Hematopoietic multipotent progenitor cell treated with erythropoietin and hydrocortisone succinate and interleukin-3 and kit ligand, for 15 days (in vitro differentiated cells): ENCODE results near the gene ADCY10.
"Not testable (repeated sequence)": the region's sequence is repeated elsewhere in the genome, so short reads cannot be mapped to it uniquely, and the experiment has no call there.

Experiments
- DNase-seq: peaks from one replicate; pipeline ENCODE4 v3.0.0-alpha.2; 2015; ENCODE audit warnings: low spot score

Gene ADCY10

DNA sequence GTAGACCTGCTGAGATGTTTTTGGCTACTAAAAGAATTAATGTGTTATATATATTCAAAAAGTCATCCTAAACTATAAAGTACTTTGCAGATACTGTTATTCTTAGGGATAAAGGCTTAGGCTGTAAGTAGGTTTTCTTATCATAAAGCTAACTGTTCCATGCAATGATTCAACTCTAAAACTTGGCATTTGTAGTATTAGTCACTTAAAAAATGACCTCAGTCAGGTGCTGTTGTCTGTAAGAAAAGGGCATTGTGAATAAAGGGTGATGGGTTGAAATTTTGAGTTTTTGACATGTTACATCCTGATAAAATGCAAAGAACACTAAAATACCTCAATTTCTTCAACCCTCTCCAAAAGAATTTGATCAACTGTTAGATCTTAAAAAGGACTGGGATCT, 32.9 kb downstream of the ADCY10 start:
- no peak for DNase-seq

DNA sequence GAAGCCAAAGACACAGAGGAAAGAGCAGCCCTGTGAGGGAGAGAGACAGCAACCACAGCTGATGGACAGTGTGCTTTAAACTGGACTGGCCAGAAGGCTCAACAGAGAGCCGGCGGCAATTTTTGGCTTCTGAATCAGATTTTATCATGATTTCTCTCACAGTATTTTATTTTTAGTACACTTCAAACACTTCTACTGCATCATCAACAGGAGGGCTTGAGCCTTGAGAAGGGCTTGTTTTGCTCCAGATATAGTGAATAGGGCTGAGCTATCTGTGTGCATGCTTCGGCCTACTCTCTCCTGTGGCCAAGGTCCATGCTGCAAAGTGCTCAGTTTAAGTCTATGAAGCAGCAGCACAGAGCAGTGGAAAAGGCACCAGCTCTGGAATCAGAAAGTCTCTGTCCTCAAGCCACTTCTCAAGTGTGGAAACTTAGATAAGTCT, 33.3 kb downstream of the ADCY10 start:
- DNase-seq, result no peak

DNA sequence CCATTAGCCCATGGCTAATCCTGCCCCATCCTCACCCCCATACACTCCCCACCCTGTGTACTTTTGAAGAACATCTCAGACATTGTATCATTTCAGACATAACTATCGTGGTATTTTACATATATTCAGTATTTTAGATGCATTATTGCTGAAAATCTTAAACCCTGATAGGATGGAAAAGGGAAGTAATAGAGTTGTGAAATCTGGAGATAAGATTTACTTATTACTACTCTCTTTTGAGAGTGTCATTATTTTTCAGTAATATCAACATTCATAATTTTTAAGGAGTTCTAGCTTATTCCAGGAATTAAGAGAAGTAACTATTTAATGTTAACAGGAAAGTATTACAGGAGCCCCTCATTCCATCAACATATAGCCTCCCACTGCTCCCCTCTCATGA, 34.4 kb downstream of the ADCY10 start:
- DNase-seq, result no peak

DNA sequence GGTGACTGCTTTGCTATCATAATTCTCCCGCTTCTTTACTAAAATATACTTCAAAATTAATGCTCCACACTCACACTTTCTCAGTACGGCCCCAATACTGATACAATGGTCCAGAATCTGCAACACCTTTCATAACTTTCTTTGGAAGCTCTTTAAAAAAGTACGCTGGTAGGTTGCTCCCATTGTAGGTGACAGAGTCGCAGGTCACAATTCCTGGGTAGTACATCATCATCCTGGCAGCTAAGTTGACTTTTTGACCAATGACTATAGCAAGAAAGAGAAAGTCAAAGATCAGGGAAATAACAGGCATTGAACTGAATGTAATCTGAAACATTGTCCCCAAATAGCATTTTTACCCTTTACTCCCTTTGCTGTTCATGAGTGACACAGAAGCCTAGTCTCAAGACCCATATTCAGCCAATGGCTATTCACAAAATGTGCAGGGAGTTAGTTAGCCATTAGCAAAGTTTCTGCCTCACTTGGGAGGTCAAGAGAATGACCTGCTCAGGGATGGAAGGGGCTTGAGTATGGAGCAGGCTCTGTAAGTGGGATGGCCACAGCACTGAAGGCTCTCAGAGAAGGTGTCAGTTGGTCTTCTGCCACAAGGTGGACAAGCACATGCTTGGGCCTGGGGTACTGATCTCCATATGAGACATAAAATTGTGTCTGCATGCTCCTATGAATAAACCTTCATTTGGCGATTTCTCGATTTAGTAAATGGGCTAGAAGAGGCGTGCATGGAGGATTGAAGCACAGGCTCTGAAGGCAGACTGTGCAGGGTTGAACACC, 35.4 kb downstream of the ADCY10 start:
- DNase-seq, result no peak

DNA sequence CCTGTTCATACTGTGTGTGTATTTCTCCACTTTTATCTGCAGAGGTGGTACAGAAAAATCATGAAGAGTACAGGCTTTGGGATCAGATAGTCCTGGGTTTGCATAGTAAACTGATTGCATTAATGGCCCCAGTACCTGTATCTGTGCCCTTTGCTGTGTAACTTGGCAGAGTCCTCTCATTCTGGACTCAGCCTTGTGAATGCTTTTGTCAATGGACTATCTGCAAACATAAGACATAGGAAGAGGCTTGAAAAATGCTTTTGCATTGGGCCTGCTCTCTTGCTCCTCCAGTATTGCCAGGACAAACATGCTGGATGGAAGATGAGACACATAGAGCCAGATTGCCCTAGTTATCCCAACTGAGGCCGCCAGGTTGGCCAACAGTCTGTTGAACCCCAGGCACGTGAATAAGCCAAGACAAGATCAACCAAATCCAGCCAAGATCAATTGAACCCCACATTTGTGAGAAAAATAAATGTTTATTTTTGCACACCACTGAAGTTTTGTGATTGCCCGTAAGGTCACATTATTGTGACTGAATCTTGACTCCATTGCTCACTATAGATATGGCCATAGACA, 37.2 kb downstream of the ADCY10 start:
- no peak for DNase-seq

DNA sequence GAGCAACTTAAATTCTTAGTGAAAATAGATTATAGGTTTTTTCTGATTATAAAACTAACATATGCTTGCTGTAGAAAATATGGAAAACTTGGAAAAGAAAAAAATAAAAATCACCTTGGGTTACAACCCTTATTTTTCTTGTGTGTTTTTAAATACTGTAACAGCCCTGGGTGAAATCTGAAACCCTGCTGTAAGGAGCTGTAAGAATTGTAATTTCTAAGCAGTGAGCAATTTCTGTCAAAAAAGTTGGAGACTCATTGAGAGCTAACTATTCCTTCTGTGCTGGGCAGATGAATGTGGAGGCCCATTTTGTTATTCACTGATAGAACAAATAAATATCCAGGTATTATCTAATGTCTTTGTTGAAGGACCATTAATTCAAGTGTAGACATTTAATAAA, 42.6 kb downstream of the ADCY10 start:
- no peak for DNase-seq

DNA sequence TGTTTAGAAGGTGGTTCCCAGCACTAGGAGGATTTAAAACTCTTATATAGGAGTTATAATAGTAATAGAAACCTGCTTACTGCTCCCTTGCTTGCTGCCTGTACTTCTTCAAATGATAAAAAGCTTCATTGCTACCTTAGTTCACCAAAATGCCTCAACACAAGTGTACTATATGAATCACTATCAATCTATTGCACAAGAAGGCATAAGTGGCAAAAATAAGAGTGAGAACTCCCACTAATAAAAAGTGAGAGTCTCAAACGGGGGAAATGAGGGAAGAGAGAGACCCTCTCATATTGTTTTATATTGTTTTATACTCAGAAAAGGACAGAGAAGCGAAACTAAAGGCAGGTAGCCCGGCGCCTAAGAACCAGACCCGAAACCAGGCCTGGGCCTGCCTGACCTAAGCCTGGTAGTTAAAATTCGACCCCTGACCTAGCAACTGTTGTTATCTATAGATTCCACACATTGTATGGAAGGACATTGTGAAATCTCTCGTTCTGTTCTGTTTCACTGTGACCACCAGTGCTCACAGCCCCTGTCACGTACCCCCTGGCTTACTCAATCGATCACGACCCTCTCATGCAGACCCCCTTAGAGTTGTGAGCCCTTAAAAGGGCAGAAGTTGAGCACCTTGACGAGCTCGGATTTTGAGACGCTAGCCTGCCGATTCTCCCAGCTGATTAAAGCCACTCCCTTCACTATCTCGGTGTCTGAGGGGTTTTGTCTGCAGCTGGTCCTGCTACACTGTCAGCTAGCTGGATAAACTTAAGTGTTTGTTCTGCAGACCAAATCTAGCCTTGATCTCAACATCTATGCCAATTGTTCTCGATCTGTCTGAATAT, 44.6 kb downstream of the ADCY10 start:
- DNase-seq, result not testable (repeated sequence)

DNA sequence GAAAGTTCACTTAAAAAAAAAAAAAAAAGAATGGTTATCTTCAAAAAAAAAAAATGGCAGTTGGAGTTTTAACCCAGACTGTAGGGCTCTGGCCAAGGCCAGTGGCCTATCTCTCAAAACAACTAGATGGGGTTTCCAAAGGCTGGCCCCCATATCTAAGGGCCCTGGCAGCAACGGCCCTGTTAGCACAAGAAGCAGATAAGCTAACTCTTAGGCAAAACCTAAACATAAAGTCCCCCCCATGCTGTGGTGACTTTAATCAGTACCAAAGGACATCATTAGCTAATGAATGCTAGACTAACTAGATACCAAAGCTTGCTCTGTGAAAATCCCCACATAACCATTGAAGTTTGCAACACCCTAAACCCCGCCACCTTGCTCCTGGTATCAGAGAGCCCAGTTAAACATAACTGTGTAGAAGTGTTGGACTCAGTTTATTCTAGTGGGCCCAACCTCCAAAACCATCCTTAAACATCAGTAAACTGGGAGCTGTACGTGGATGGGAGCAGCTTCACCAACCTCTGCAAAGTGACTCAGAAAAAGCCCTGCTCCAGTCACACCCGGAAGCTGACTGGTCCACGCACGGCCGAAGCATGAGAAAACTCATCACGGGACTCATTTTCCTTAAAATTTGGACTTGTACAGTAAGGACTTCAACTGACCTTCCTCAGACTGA, 47.1 kb downstream of the ADCY10 start:
- peak; percentile 64 for DNase-seq

DNA sequence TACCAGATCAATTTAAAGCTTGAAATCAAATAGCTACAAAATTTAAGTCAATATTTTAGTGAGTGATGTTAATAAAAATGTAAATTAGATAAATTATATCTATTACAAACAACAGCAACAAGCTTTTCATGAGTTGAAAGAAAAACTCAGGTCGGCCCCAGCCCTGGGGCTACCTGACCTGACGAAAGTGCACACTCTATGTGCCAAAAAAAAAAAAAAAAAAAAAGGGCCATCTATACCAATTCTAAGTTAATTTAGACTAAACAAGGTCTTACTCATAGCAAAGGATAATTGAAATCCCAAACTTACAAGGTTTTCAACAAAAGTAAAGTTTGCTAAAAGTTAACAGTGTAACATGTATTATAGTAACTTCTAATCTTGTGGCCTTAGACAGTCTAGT, 47.6 kb downstream of the ADCY10 start:
- peak; percentile 24 for DNase-seq

DNA sequence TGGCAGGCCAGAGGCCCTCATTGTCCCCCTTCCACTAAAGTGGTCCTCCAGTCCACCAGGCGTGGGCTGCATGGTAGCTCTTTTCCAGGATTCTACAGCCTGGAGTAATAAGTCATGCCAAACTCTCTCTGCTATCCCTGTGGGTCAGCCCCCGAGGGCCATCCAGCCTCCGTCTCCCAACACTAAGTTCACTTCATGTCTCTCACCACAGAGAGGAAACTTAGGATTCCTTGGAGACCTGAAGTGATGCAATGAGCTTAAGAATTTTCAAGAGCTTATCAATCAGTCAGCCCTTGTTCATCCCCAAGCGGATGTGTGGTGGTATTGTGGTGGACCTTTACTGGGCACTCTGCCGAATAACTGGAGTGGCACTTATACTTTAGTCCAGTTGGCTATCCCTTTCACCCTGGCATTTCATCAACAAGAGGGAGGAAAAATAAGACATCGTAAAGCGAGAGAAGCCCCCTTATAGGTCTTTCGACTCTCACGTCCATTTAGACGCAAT, 48.1 kb downstream of the ADCY10 start:
- peak; percentile 36 for DNase-seq

DNA sequence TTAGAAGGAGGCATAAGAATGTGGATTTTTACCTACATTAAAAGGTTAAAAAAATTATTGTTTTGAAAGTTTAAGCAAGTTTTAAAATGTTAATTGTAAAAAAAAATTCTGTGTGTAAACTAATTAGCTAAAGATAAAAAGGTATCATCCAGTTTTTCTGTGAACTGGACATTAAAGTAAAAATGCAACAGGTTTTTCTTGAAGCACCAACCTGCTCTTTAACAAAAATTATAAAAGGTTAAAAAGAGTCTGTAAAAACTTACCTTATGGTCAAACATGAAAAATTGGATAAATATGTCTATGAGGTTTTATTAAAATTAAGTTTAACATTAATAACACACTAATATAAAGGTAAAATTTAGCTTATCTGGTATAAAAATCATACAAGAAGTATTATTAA, 48.7 kb downstream of the ADCY10 start:
- not testable (repeated sequence) for DNase-seq

DNA sequence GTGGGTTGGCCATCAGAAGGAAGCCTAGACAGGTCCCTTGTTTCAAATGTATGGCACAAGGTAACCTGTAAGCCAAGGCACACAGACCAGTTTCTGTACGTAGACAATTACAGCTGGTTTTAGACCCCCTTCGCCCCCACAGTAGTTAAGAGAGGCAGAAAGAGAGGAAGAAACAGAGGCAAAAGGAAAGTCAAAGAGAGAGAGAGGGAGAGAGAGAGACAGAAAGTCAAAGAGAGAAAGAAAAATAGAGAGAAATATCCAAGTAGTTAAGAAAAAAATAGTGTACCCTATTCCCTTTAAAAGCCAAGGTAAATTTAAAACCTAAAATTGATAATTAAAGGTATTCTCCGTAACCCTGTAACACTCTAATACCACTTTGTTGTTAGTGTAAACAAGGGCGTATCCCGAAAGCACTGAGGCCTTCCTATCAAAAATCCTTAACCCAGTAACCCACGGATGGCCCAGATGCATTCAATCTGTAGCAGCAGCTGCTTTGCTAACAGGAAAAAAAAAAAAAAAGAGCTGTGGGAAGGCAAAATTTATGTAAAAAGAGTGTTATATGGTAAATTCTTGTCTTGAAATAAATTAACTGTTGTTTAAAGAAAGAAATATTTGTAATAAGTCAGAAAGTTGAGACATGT, 49.4 kb downstream of the ADCY10 start:
- DNase-seq, result peak; percentile 58

DNA sequence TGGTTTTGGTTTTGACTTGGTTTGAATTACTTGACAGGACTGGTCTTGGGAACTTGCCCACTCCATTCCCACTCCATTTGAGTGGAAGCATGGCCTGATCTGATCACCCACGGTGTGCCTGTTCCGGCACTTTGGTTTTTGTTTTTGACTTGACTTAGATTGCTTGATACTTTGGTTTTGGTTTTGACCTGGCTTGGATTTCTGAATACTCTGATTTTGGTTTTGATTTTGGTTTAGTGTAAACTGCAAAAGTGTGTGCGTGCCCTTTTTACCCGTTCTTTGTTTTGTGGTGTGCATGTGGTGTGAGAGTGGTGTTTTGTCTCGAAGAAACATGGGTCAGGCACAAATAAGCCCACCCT, 50.0 kb downstream of the ADCY10 start:
- no peak for DNase-seq

DNA sequence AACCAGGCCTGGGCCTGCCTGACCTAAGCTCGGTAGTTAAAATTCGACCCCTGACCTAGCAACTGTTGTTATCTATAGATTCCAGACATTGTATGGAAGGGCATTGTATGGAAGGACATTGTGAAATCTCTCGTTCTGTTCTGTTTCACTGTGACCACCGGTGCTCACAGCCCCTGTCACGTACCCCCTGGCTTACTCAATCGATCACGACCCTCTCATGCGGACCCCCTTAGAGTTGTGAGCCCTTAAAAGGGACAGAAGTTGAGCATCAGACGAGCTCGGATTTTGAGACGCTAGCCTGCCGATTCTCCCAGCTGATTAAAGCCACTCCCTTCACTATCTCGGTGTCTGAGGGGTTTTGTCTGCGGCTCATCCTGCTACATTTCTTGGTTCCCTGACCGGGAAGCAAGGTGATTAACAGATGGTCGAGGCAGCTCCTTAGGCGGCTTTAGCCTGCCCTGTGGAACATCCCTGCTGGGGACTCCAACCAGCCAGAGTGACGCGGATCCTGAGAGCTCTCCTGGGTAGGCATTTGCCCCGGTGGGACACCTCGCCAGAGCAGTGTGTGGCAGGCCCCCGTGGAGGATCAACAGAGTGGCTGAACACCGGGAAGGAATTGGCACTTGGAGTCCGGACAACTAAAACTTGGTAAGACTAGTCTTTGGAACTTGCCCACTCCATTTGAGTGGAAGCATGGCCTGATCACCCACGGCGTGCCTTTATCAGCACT, 50.6 kb downstream of the ADCY10 start:
- DNase-seq, result not testable (repeated sequence)

DNA sequence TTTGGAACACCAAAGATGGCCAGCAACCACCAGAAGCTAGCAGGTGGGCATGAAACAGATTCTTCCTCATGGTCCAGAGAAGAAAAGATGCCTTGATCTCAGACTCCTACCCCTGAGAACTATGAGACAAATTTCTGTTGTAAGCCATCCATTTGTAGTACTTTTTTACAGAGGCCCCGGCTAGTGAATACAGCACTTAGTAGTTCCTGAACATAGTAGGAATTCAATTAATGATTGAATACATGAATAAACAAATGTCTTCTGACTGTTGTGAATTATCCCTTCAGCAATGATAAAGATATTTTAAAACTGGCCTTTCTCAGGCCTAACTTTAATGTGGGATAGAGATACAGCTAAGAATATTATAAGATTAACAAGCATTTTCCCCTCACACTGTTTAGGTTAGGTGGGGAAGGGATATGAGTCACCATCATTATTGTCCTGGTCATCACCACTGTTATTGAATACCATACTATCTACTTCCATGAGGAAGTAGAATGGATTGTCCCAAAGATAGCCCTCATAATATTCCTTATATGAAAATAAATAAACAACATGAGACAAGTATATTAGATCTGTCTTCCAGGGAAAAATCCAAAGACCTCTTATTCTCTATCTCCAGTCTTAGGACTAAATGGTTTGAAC, 51.4 kb downstream of the ADCY10 start:
- no peak for DNase-seq

DNA sequence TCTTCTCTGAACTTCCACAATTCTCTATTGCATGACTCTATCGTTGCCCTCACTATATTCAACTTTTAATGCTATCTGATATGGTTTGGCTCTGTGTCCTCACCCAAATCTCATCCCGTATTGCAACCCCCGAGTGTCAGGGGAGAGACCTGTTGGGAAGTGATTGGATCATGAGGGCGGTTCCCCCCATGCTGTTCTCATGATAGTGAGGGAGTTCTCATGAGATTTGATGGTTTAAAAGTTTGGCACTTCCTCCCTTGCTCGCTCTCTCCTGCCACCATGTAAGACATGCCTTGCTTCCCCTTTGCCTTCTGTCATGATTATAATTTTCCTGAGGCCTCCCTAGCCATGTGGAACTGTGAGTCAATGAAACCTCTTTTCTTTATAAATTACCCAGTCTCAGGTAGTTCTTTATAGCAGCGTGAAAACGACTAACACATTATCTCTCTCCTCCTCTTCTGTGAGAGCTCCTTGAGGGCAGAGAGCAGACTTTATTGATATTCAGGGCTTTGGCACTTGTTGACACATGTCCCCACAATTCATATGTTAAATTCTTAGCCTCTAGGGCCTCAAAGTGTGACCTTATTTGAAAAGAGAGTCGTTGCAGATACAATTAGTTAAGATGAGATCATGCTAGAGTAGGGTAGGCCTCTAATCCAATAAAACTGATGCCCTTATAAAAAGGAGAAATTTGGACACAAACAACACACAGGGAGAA, 52.1 kb downstream of the ADCY10 start:
- DNase-seq, result no peak

DNA sequence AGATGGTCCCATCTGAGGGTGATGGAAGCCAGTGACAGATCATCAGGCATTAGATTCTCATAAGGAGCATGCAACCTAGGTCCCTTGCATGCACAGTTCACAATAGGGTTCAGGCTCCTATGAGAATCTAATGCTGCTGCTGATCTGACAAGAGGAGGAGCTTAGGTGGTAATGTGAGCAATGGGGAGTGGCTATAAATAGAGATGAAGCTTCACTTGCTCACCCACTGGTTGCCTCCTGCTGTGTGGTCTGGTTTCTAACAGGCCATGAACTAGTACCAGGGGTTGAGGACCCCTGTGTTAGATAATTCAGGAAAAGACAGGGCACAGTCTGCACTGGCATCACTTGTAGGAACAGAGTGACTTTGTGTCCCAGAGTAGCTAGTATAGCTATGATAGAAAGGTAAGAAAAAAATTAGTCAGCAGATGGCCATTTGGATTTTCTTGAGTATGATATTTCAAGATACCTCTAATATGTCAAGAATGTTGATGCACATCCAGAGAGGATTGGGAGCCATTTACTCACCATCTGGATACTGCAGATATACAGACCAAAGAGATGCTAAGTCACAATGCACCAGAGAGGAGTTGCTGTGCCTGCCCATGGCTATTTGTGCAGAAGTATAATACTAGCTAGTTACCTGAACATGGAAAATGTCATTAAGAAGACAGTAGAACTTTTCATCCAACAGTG, 53.6 kb downstream of the ADCY10 start:
- DNase-seq, result no peak

DNA sequence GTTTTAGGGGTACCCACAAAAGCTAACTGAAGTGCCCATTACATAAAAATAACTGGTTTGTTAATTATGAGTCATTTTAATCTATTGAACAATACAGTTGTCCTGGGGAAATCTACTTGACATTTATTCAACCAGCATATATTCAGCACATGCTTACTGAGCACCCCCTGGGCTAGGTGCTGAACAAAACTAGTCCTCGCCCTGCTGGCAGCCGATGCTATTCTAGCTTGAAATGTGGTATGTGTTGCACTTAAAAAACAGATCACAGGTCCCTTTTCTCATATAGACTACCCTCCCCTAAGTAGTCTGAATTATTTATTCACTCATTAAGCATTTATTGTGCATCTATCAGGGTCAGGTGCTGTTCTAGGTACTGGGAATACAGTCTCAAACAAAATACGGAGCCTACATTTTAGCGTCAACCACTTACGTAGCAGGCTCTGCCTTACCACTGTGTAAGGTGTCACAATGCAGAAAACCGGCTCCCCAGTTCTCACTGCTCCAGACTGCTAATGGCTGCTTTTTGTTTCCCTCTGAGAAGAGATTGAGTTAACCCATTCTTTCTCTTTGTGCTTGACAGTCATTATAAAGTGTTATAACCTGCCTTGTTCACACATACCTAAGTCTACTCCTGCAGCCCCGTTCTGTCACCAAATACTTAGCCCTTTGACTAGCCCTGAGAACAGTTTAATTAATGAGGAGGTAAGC, 57.1 kb downstream of the ADCY10 start:
- no peak for DNase-seq

DNA sequence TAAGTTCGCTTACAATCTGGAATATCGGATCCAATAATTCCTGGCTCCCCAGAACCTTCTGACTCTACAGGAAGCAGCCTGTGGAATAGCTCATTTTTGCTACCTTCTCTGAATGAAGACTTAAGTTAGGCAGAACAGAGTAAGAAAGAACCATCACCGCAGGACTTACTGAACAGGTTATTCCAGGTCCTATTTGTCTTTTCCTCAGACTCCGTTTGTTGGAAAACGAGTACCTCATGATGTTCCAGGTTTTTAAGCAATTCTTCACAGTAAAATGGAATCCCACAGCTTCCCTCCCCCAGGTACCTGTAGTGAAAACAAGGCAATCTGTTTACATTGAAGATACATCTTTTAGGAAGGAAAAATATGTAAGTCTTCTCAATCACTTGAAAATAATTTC, 59.8 kb downstream of the ADCY10 start:
- DNase-seq, result no peak
